ENCODE results near the gene NOP9. TPM values are rescaled to one million over a fixed set of nuclear protein-coding genes. Genes with fewer than 3 reads are reported as not detected.

The NOP9 gene
- total RNA-seq, 1 experiment from 2014 or later: 35.1 TPM

DNA sequence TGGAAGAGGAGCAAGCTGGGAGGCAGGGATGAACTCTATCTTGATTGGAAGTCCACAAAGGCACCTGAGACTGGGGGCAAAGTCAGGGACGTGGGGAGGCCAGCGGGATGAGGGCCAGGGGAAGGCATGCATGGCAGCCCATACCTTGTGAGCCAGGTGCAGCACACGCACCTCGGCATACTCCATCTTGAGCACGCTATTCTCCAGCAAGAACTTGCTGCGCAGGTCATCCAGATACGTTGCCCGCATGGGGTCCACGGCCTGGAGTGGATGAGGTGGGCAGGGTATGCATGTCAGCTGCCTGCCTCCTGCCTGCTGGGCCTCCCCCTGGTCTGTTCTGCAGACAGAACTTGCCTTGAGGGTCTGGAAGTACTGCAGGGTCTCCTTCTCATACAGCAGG is 32.1 kb upstream of the NOP9 start:
- Mint-ChIP-seq H3K36me3 (ENCODE audit: insufficient read depth, unreplicated experiment) (peaks cover 6% of the 10 kb centered on the region), H3K4me1 (ENCODE audit: low read depth, unreplicated experiment) (peaks cover 10% of the 10 kb centered on the region), H3K27me3 (ENCODE audit: insufficient read depth, unreplicated experiment) (no peaks in the 10 kb centered on the region), H3K4me3 (ENCODE audit: unreplicated experiment) (no peak overlapping the region), H3K9me3 (ENCODE audit: unreplicated experiment) (no peaks in the 10 kb centered on the region), H3K27ac (ENCODE audit: unreplicated experiment) (no peak overlapping the region)
- DNase-seq: no peak
- CTCF ChIA-PET: no interaction called here
- peaks cover 17% of the 10 kb centered on the region for H3K4me1 ChIP-seq
- TF ChIP-seq, protein P1, sequence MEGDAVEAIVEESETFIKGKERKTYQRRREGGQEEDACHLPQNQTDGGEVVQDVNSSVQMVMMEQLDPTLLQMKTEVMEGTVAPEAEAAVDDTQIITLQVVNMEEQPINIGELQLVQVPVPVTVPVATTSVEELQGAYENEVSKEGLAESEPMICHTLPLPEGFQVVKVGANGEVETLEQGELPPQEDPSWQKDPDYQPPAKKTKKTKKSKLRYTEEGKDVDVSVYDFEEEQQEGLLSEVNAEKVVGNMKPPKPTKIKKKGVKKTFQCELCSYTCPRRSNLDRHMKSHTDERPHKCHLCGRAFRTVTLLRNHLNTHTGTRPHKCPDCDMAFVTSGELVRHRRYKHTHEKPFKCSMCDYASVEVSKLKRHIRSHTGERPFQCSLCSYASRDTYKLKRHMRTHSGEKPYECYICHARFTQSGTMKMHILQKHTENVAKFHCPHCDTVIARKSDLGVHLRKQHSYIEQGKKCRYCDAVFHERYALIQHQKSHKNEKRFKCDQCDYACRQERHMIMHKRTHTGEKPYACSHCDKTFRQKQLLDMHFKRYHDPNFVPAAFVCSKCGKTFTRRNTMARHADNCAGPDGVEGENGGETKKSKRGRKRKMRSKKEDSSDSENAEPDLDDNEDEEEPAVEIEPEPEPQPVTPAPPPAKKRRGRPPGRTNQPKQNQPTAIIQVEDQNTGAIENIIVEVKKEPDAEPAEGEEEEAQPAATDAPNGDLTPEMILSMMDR (IDR thresholded peaks at IDR 0.05; ENCODE audit: insufficient read depth in 1 of 2, low read depth in 1 of 2, low read length in 1 of 2, severe bottlenecking in 1 of 2, unreplicated experiment in 1 of 2): no peak
- no peaks in the 10 kb centered on the region for H3K9me3 ChIP-seq
- POLR2A ChIA-PET: interaction anchor here (0.6 kb wide), 4 partner anchors 32 to 174 kb away, joined by 3 to 4 read pairs (median 4); partner anchors contain the start of gene NOP9
- no peaks in the 10 kb centered on the region for H3K36me3 ChIP-seq (ENCODE audit: control insufficient read depth, insufficient read depth, low read length)
- H3K4me3 ChIP-seq (ENCODE audit: low read depth, low read length): no peak overlapping the region
- no TSS peak for BruUV-seq (replicated peaks)
- intact Hi-C loops (cut with micrococcal nuclease; ENCODE audit: unreplicated experiment): no loop called here
- no peaks in the 10 kb centered on the region for H3K27me3 ChIP-seq (replicated peaks; ENCODE audit: control insufficient read depth, insufficient read depth, low read length)

DNA sequence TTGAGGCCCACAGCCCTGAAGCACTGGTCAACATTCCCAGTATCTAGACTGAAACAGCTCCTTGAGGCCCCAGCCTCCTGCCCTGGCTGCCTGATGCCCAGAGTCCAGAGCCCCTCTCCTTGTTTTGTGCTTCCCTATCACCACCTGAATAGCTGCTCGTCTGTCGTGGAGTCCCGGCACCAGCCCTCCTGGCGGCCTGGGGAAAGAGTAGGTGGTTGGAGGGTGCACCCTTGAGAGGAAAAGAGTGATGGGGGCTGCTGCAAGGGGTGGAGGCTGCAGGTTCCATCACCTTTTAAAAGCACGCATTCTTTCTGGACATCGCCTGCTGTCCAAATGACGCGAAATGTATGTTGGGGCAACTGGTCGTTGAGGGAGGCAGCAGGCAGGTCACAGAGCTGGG is 31.4 kb upstream of the NOP9 start:
- Mint-ChIP-seq H3K27ac (ENCODE audit: unreplicated experiment) (no peak overlapping the region), H3K4me3 (ENCODE audit: unreplicated experiment) (no peak overlapping the region), H3K4me1 (ENCODE audit: low read depth, unreplicated experiment) (peaks cover 11% of the 10 kb centered on the region), H3K36me3 (ENCODE audit: insufficient read depth, unreplicated experiment) (peaks cover 6% of the 10 kb centered on the region), H3K9me3 (ENCODE audit: unreplicated experiment) (no peaks in the 10 kb centered on the region), H3K27me3 (ENCODE audit: insufficient read depth, unreplicated experiment) (no peaks in the 10 kb centered on the region)
- Histone ChIP-seq H3K36me3 (ENCODE audit: control insufficient read depth, insufficient read depth, low read length) (no peaks in the 10 kb centered on the region), H3K9me3 (no peaks in the 10 kb centered on the region), H3K4me1 (peaks cover 17% of the 10 kb centered on the region), H3K4me3 (ENCODE audit: low read depth, low read length) (no peak overlapping the region), H3K27me3 (replicated peaks; ENCODE audit: control insufficient read depth, insufficient read depth, low read length) (no peaks in the 10 kb centered on the region)
- intact Hi-C loops (cut with micrococcal nuclease; ENCODE audit: unreplicated experiment): no loop called here
- no TSS peak for BruUV-seq (replicated peaks)
- no peak for DNase-seq
- CTCF ChIA-PET: no interaction called here
- TF ChIP-seq, protein P1 (IDR thresholded peaks at IDR 0.05; ENCODE audit: insufficient read depth in 1 of 2, low read depth in 1 of 2, low read length in 1 of 2, severe bottlenecking in 1 of 2, unreplicated experiment in 1 of 2): no peak
- POLR2A ChIA-PET: interaction anchor here (0.6 kb wide), 4 partner anchors 32 to 174 kb away, joined by 3 to 4 read pairs (median 4); partner anchors contain the start of gene NOP9

DNA sequence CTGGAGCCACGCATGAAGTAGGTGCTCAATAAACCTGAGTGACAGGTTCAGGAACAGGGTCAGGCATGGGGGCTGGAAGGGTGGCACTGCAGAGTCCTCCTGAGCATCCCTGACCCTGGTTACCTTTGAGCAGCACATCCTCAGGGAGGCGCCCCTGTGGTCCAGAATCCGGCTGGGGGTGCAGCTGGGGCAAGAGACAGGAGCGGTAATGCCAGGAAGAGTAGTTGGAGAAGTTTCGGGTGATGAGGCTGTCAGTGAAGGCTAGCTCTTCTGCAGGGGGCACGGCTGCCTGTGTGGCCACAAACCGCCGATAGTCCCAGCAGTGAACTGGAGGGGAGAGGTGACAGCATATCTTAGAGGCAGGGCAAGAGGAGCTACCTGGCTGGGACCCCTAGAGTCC is 30.3 kb upstream of the NOP9 start:
- intact Hi-C loops (cut with micrococcal nuclease; ENCODE audit: unreplicated experiment): no loop called here
- Histone ChIP-seq H3K9me3 (no peaks in the 10 kb centered on the region), H3K4me3 (ENCODE audit: low read depth, low read length) (no peak overlapping the region), H3K4me1 (peaks cover 7% of the 10 kb centered on the region), H3K36me3 (ENCODE audit: control insufficient read depth, insufficient read depth, low read length) (no peaks in the 10 kb centered on the region), H3K27me3 (replicated peaks; ENCODE audit: control insufficient read depth, insufficient read depth, low read length) (no peaks in the 10 kb centered on the region)
- BruUV-seq (replicated peaks): no TSS peak
- Mint-ChIP-seq H3K36me3 (ENCODE audit: insufficient read depth, unreplicated experiment) (peaks cover 6% of the 10 kb centered on the region), H3K27ac (ENCODE audit: unreplicated experiment) (no peak overlapping the region), H3K4me3 (ENCODE audit: unreplicated experiment) (no peak overlapping the region), H3K27me3 (ENCODE audit: insufficient read depth, unreplicated experiment) (no peaks in the 10 kb centered on the region), H3K4me1 (ENCODE audit: low read depth, unreplicated experiment) (peaks cover 11% of the 10 kb centered on the region), H3K9me3 (ENCODE audit: unreplicated experiment) (no peaks in the 10 kb centered on the region)
- no peak for DNase-seq
- CTCF ChIA-PET: no interaction called here
- TF ChIP-seq, protein P1 (IDR thresholded peaks at IDR 0.05; ENCODE audit: insufficient read depth in 1 of 2, low read depth in 1 of 2, low read length in 1 of 2, severe bottlenecking in 1 of 2, unreplicated experiment in 1 of 2): no peak
- POLR2A ChIA-PET: interaction anchor here (0.5 to 0.6 kb wide), 2 partner anchors 173 to 175 kb away, joined by 3 read pairs; partner anchors contain the start of gene PCK2
